D721Med (cell line): ENCODE data around the gene XAB2.

Experiments used
- DNase-seq: peaks from one replicate; pipeline ENCODE4 v3.0.0; 2011; ENCODE audit warnings: low spot score; ENCODE audit not compliant: insufficient read length
- FAIRE-seq: peaks from 2 replicates; lab custom pipeline; 2011; peaks lifted over from hg19 to GRCh38; lab: Jason Lieb, UNC
- TF ChIP-seq, protein P1 (sequence below): IDR thresholded peaks from 2 replicates; pipeline ENCODE4 v1.5.1; 2012; ENCODE audit warnings: mild to moderate bottlenecking, control low read depth; ENCODE audit not compliant: insufficient read depth; ENCODE audit errors: missing control alignments

XAB2 gene

DNA sequence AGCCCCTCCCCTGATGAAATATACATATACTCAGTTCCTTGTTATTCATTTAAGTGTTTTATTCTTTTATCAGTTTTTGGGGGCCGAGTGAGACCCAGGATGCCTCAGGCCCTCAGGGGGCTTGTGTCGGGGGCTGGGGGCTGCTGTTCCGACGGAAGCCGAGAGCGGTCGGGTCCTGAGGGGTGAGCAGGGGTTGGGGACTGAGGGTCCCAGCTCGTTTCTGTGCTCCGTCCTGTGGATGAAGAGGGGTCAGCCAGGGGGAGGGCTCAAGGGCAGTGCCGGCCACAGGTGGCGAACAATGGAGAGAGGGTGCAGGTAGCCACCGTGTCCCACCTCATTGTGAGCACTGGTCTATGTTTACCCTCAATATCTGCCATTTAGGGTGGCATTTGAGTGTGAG lies 2.2 kb upstream of the XAB2 start:
- TF ChIP-seq, protein P1, sequence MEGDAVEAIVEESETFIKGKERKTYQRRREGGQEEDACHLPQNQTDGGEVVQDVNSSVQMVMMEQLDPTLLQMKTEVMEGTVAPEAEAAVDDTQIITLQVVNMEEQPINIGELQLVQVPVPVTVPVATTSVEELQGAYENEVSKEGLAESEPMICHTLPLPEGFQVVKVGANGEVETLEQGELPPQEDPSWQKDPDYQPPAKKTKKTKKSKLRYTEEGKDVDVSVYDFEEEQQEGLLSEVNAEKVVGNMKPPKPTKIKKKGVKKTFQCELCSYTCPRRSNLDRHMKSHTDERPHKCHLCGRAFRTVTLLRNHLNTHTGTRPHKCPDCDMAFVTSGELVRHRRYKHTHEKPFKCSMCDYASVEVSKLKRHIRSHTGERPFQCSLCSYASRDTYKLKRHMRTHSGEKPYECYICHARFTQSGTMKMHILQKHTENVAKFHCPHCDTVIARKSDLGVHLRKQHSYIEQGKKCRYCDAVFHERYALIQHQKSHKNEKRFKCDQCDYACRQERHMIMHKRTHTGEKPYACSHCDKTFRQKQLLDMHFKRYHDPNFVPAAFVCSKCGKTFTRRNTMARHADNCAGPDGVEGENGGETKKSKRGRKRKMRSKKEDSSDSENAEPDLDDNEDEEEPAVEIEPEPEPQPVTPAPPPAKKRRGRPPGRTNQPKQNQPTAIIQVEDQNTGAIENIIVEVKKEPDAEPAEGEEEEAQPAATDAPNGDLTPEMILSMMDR, result no peak
- no peak for FAIRE-seq
- no peak for DNase-seq

GRCh38 chr19:7628589-7629311 lies 595 bp downstream of the XAB2 start:
- TF ChIP-seq, protein P1, result no peak
- FAIRE-seq, result no peak

DNA sequence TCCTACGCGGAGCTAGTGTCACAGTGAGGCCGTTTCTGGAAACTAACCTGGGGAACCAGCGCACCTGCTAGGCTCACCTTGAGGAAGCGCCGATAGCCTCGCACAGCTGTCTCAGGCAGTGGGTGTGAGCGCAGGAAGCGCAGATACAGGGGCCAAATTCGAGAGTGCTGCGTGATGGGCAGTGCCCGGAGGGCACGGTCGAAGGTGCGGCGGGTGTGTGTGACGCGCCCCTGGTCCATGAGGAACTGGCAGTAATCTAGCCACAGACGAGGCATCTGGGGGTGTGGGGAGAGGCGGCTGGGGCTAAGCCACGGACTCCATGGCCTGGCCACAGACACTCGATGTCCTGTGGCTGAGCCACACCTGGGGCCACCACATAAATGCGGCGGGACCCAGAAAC lies 2.2 kb downstream of the XAB2 start:
- TF ChIP-seq, protein P1, result no peak
- DNase-seq, result no peak

More at GRCh38 chr19:7628589-7629311, 595 bp downstream of the XAB2 start:
- no peak for DNase-seq

DNA sequence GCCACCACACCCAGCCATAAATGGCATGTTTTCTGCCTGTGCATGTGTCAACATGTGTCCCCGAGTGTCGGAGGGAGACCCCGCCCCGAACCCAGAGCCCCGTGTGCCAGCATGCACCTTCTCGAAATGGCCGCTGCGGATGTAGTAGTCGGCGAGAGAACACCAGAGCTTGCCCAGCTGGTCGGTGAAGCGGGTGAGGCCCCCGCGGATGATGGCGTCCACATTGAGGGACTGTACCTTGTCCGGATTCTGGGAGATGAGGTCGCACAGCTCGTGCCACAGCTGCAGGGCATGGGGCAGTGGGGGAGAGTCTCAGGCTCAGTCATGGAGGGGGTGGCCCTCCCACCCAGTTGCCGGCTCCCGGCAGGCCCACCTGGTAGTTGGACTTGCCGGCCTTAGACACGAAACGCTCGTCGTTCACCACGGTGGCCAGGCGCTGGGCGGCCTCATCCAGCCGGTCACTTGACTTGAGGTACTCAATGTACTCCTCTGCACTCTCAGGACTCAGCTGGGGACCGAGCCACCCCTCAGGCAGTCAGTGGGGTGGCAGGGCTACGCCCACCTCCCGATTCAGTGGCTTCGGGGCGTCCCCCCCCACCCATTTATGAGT lies 3.5 kb downstream of the XAB2 start:
- DNase-seq (no peak), FAIRE-seq (no peak)
- TF ChIP-seq, protein P1, result no peak

More for the DNA sequence above, 2.2 kb downstream of the XAB2 start:
- FAIRE-seq, result no peak

DNA sequence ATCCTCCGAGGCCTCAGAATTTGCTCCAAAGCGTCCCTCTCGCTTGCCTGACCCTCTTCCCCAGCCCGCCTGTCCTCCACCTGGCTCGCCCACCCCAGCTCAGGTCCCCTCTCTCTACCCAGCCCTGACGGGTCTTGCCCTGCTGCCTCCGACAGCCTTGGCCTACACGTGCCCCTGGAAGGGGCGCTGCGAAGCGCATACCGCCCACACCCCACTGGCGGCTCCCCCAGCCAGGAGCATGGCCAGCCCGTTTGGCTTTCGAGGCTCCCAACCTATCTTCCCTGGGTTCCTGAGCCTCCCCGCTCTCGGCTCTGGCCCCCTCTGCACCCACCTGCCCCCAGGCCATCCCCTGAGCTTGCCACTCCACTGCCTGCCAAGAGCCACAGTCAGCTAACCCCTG lies 4.5 kb downstream of the XAB2 start:
- TF ChIP-seq, protein P1, result no peak
- no peak for FAIRE-seq
- DNase-seq, result no peak

GRCh38 chr19:7623725-7624603 lies 5.4 kb downstream of the XAB2 start:
- no peak for FAIRE-seq
- no peak for DNase-seq
- TF ChIP-seq, protein P1, result no peak
